Measurements from ENCODE around the gene TTC36. TPM values are rescaled to one million over a fixed set of nuclear protein-coding genes. Genes with fewer than 3 reads are reported as not detected.

TTC36 gene
- total RNA-seq, 4 donors from 2014 or later: 2.7 to 9.0 (median 5.1) TPM

DNA sequence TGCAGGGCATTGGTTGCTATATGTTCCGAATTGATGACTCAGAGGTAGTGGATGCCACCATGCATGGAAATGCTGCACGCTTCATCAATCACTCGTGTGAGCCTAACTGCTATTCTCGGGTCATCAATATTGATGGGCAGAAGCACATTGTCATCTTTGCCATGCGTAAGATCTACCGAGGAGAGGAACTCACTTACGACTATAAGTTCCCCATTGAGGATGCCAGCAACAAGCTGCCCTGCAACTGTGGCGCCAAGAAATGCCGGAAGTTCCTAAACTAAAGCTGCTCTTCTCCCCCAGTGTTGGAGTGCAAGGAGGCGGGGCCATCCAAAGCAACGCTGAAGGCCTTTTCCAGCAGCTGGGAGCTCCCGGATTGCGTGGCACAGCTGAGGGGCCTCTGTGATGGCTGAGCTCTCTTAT, 5.4 kb upstream of the TTC36 start:
- H3K4me3 ChIP-seq: no peak overlapping the region
- WGBS, 2 donors: 71 to 78% methylated on average over 13 of the region's 13 CpGs
- peaks cover 0 to 81% (median 10%) of the 10 kb centered on the region in 3 donors for H3K36me3 ChIP-seq
- no peaks in the 10 kb centered on the region for H3K9me3 ChIP-seq
- peaks cover 0 to 34% (median 5%) of the 10 kb centered on the region in 4 donors for H3K4me1 ChIP-seq
- H3K27me3 ChIP-seq: no peaks in the 10 kb centered on the region
- no peak for TF ChIP-seq EP300 (IDR thresholded peaks at IDR 0.05)
- no peak for TF ChIP-seq POLR2A (IDR thresholded peaks at IDR 0.05)
- TF ChIP-seq CTCF (IDR thresholded peaks at IDR 0.05): no peak
- no peak overlapping the region for H3K27ac ChIP-seq
- DNase-seq (ENCODE audit: low spot score in 2 of 2): no peak

DNA sequence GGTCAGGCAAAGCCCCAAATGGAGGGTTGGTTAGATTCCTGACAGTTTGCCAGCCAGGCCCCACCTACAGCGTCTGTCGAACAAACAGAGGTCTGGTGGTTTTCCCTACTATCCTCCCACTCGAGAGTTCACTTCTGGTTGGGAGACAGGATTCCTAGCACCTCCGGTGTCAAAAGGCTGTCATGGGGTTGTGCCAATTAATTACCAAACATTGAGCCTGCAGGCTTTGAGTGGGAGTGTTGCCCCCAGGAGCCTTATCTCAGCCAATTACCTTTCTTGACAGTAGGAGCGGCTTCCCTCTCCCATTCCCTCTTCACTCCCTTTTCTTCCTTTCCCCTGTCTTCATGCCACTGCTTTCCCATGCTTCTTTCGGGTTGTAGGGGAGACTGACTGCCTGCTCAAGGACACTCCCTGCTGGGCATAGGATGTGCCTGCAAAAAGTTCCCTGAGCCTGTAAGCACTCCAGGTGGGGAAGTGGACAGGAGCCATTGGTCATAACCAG, 4.7 kb upstream of the TTC36 start:
- no peak overlapping the region for H3K27ac ChIP-seq
- no peak overlapping the region for H3K4me3 ChIP-seq
- 40 to 42% methylated on average over 6 of the region's 6 CpGs for WGBS, 2 donors
- H3K9me3 ChIP-seq: no peaks in the 10 kb centered on the region
- no peaks in the 10 kb centered on the region for H3K27me3 ChIP-seq
- no peak for DNase-seq (ENCODE audit: low spot score in 2 of 2)
- peaks cover 0 to 74% (median 10%) of the 10 kb centered on the region in 3 donors for H3K36me3 ChIP-seq
- peaks cover 0 to 41% (median 5%) of the 10 kb centered on the region in 4 donors for H3K4me1 ChIP-seq
- TF ChIP-seq CTCF (IDR thresholded peaks at IDR 0.05) (peak in 1 of 5 experiments; percentile 10), POLR2A (IDR thresholded peaks at IDR 0.05) (no peak), EP300 (IDR thresholded peaks at IDR 0.05) (no peak)

GRCh38 chr11:118524356-118524755, 2.9 kb upstream of the TTC36 start:
- TF ChIP-seq CTCF (IDR thresholded peaks at IDR 0.05) (no peak), EP300 (IDR thresholded peaks at IDR 0.05) (no peak), POLR2A (IDR thresholded peaks at IDR 0.05) (no peak)
- H3K4me1 ChIP-seq: peaks cover 0 to 57% (median 6%) of the 10 kb centered on the region in 4 donors
- no peaks in the 10 kb centered on the region for H3K9me3 ChIP-seq
- H3K4me3 ChIP-seq: no peak overlapping the region
- H3K36me3 ChIP-seq: peaks cover 0 to 59% (median 8%) of the 10 kb centered on the region in 3 donors
- DNase-seq (ENCODE audit: low spot score in 2 of 2): no peak
- peak overlapping the region in 1 of 4 donors; percentile 16 for H3K27ac ChIP-seq
- no peaks in the 10 kb centered on the region for H3K27me3 ChIP-seq

DNA sequence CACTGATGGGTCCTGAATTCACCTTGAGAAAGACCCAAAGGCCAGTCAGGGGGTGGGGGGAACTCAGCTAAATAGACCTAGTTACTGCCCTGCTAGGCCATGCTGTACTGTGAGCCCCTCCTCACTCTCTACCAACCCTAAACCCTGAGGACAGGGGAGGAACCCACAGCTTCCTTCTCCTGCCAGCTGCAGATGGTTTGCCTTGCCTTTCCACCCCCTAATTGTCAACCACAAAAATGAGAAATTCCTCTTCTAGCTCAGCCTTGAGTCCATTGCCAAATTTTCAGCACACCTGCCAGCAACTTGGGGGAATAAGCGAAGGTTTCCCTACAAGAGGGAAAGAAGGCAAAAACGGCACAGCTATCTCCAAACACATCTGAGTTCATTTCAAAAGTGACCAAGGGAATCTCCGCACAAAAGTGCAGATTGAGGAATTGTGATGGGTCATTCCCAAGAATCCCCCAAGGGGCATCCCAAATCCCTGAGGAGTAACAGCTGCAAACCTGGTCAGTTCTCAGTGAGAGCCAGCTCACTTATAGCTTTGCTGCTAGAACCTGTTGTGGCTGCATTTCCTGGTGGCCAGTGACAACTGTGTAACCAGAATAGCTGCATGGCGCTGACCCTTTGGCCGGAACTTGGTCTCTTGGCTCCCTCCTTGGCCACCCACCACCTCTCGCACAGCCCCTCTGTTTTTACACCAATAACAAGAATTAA, 2.4 kb upstream of the TTC36 start:
- no peak overlapping the region for H3K4me3 ChIP-seq
- DNase-seq (ENCODE audit: low spot score in 2 of 2): no peak
- TF ChIP-seq POLR2A (IDR thresholded peaks at IDR 0.05): no peak
- no peak for TF ChIP-seq CTCF (IDR thresholded peaks at IDR 0.05)
- no peak for TF ChIP-seq EP300 (IDR thresholded peaks at IDR 0.05)
- H3K27me3 ChIP-seq: no peaks in the 10 kb centered on the region
- 78 to 83% methylated on average over 6 of the region's 6 CpGs for WGBS, 2 donors
- H3K27ac ChIP-seq: peak overlapping the region in 1 of 4 donors; percentile 16
- H3K36me3 ChIP-seq: peaks cover 0 to 55% (median 2%) of the 10 kb centered on the region in 3 donors
- H3K4me1 ChIP-seq: peaks cover 0 to 62% (median 9%) of the 10 kb centered on the region in 4 donors
- H3K9me3 ChIP-seq: no peaks in the 10 kb centered on the region

- peaks cover 0 to 75% (median 15%) of the 10 kb centered on the region in 4 donors for H3K4me1 ChIP-seq
- WGBS, 2 donors: 74 to 75% methylated on average over 2 of the region's 2 CpGs
- H3K27ac ChIP-seq: no peak overlapping the region
- no peak for DNase-seq (ENCODE audit: low spot score in 2 of 2)
- no peak overlapping the region for H3K4me3 ChIP-seq
- peaks cover 0 to 37% (median 0%) of the 10 kb centered on the region in 3 donors for H3K36me3 ChIP-seq
- H3K9me3 ChIP-seq: no peaks in the 10 kb centered on the region
- H3K27me3 ChIP-seq: no peaks in the 10 kb centered on the region
- TF ChIP-seq CTCF (IDR thresholded peaks at IDR 0.05) (no peak), POLR2A (IDR thresholded peaks at IDR 0.05) (no peak), EP300 (IDR thresholded peaks at IDR 0.05) (no peak)
These were observed 586 bp upstream of the TTC36 start for GRCh38 chr11:118526688-118527087.
